HepG2 (cell line): ENCODE measurements around the gene SERINC5. TPM values are rescaled to one million over a fixed set of nuclear protein-coding genes. Genes with fewer than 3 reads are reported as not detected.
A peak's percentile ranks its signal among the peaks of the same experiment; 100 is the strongest.

ENCODE experiments used
- ATAC-seq: fragments of 200-7000 bp; cut with Tn5 transposase; 3 replicates; pipeline ENCODE4 v1.9.1; 2020; ENCODE audit warnings: mild to moderate bottlenecking, moderate library complexity
- BruUV-seq: library from RNA; stranded (reverse); fragments of 400-500 nt; replicated peaks from 2 replicates; lab custom pipeline; 2021; lab: Mats Ljungman, UMichigan
- CTCF ChIA-PET: fragments of 300-600 bp; formaldehyde crosslinking; extraction: SDS; loops from one replicate; lab custom pipeline; 2021; ENCODE audit warnings: low total read pairs, inconsistent platforms, low intra/inter-chr PET ratio; lab: Yijun Ruan, JAX
- POLR2A ChIA-PET: fragments of 350-600 bp; sonication (Branson Sonifier 250); formaldehyde crosslinking; loops from one replicate; lab custom pipeline; 2020; ENCODE audit warnings: antibody characterized with exemption, inconsistent platforms; lab: Yijun Ruan, JAX
- DNase-seq: peaks from one replicate; pipeline ENCODE4 v3.0.0-alpha.2; 2015; ENCODE audit warnings: low spot score
- FAIRE-seq: peaks from 3 replicates; lab custom pipeline; 2011; peaks lifted over from hg19 to GRCh38; lab: Jason Lieb, UNC
- H2AFZ ChIP-seq: one replicate; pipeline ENCODE4 v1.6.1; 2011; ENCODE audit warnings: low read length, inconsistent platforms
- H3K27ac ChIP-seq: fragments of 300-600 bp; 3 replicates; pipeline ENCODE4 v1.8.0; 2011; ENCODE audit warnings: mixed run types, mild to moderate bottlenecking, mixed read lengths, low read length, inconsistent platforms; ENCODE audit not compliant: insufficient read depth; ENCODE audit errors: extremely low read length
- H3K27me3 ChIP-seq, 2 experiments: fragments of 200-600 bp in 1 of 2; 2 replicates in 1 of 2; 3 replicates in 1 of 2; pipeline versions ENCODE4 v1.6.0 to v1.8.0; 2011; ENCODE audit warnings: low read length in 2 of 2, mild to moderate bottlenecking in 2 of 2, moderate library complexity in 2 of 2, inconsistent platforms in 1 of 2; ENCODE audit not compliant: insufficient read depth in 2 of 2, control insufficient read depth in 1 of 2
- H3K36me3 ChIP-seq, 2 experiments: fragments of 200-600 bp in 1 of 2; replicated peaks in 1 of 2; 2 replicates in 1 of 2; 3 replicates in 1 of 2; pipeline versions ENCODE4 v1.5.1 to v1.8.0; 2011; ENCODE audit warnings: low read length in 2 of 2, inconsistent platforms in 1 of 2; ENCODE audit not compliant: insufficient read depth in 2 of 2, control insufficient read depth in 1 of 2
- H3K4me1 ChIP-seq: 2 replicates; pipeline ENCODE4 v1.5.1; 2012; ENCODE audit warnings: low read length, inconsistent platforms; ENCODE audit not compliant: insufficient read depth
- H3K4me2 ChIP-seq: 2 replicates; pipeline ENCODE4 v1.6.0; 2011; ENCODE audit warnings: low read depth, low read length, inconsistent platforms
- H3K4me3 ChIP-seq, 3 experiments: fragments of 200-600 bp in 1 of 3; sonication (generic), shearing (Covaris generic) in 1 of 3; replicated peaks in 1 of 3; 2 replicates each; pipeline ENCODE4 v1.5.1; 2011 to 2016; ENCODE audit warnings: low read length in 3 of 3, inconsistent platforms in 2 of 3, low read depth in 2 of 3, mild to moderate bottlenecking in 2 of 3, control low read depth in 1 of 3, mixed read lengths in 1 of 3; ENCODE audit not compliant: insufficient read depth in 1 of 3
- H3K79me2 ChIP-seq: one replicate; pipeline ENCODE4 v1.6.1; 2011; ENCODE audit warnings: low read length, inconsistent platforms; ENCODE audit not compliant: insufficient read depth
- H3K9ac ChIP-seq: 2 replicates; pipeline ENCODE4 v1.6.0; 2011; ENCODE audit warnings: mild to moderate bottlenecking, low read depth, low read length, inconsistent platforms; ENCODE audit not compliant: insufficient read depth
- H3K9me3 ChIP-seq: 2 replicates; pipeline ENCODE4 v1.5.1; 2012; ENCODE audit warnings: mild to moderate bottlenecking, low read length
- H4K20me1 ChIP-seq: 2 replicates; pipeline ENCODE4 v1.6.0; 2011; ENCODE audit warnings: inconsistent platforms, mild to moderate bottlenecking, low read length, moderate library complexity; ENCODE audit not compliant: insufficient read depth
- ARNTL ChIP-seq: sonication (generic); formaldehyde crosslinking; IDR thresholded peaks from 2 replicates; pipeline ENCODE4 v1.4.0; 2020; ENCODE audit warnings: mild to moderate bottlenecking, missing genetic modification reagents
- ATRX ChIP-seq: sonication (generic); formaldehyde crosslinking; IDR thresholded peaks from 2 replicates; pipeline ENCODE4 v1.4.0; 2020; ENCODE audit warnings: missing genetic modification reagents, borderline replicate concordance
- CBX2 ChIP-seq, 2 experiments: fragments of 200-600 bp in 1 of 2; sonication (generic); formaldehyde crosslinking in 1 of 2; IDR thresholded peaks; 2 replicates each; pipeline versions ENCODE4 v1.7.0 to v1.8.1; 2018 to 2022; ENCODE audit warnings: low read depth in 2 of 2, low read length in 1 of 2, mild to moderate bottlenecking in 1 of 2, missing genetic modification reagents in 1 of 2
- HCFC1 ChIP-seq: fragments of 150-350 bp; IDR thresholded peaks from 2 replicates; pipeline ENCODE4 v1.6.1; 2014; ENCODE audit warnings: low read depth, low read length
- KDM2A ChIP-seq: sonication (generic); formaldehyde crosslinking; IDR thresholded peaks from 2 replicates; pipeline ENCODE4 v1.4.0; 2020; ENCODE audit warnings: low read depth, missing genetic modification reagents, borderline replicate concordance
- POLR2AphosphoS5 ChIP-seq: IDR thresholded peaks from 2 replicates; pipeline ENCODE4 v1.6.1; 2012; ENCODE audit warnings: low read depth, low read length
- SP1 ChIP-seq, 2 experiments: fragments of 450-650 bp in 1 of 2; sonication (generic) in 1 of 2; formaldehyde crosslinking in 1 of 2; IDR thresholded peaks; 2 replicates each; pipeline versions ENCODE4 v1.4.0 to v1.6.1; 2016 to 2020; ENCODE audit warnings: missing genetic modification reagents in 1 of 2
- ZKSCAN1 ChIP-seq: fragments of 150-350 bp; IDR thresholded peaks from 2 replicates; pipeline ENCODE4 v1.6.1; 2014; ENCODE audit warnings: low read length
- ZNF652 ChIP-seq: IDR thresholded peaks from 2 replicates; pipeline ENCODE4 v1.6.1; 2016; ENCODE audit warnings: low read depth, borderline replicate concordance
- ZNF777 ChIP-seq: sonication (generic); formaldehyde crosslinking; IDR thresholded peaks from 2 replicates; pipeline ENCODE4 v1.4.0; 2020; ENCODE audit warnings: missing genetic modification reagents
- ZSCAN9 ChIP-seq: IDR thresholded peaks from 2 replicates; pipeline ENCODE4 v1.6.1; 2016; ENCODE audit warnings: borderline replicate concordance
- WGBS: methylation state at CpG from one replicate; pipeline ENCODE4 v1.1.6; 2017; ENCODE audit warnings: low lambda C conversion rate; 5-methylcytosine and 5-hydroxymethylcytosine counted together
- in situ Hi-C: cut with HindIII; loops from 2 replicates; pipeline ENCODE4 v1.10.0; 2017; ENCODE audit warnings: low pct_unique_long_range_greater_than_20kb; ENCODE audit not compliant: extremely low pct_ligation_motif_present
- intact Hi-C: fragments of 100-400 bp; cut with micrococcal nuclease; formaldehyde crosslinking; loops from one replicate; pipeline ENCODE4 v1.10.0; 2022; ENCODE audit not compliant: unreplicated experiment
- polyA plus RNA-seq, 8 experiments: library from polyadenylated mRNA; depleted of rRNA in 3 of 8; stranded (reverse) in 7 of 8; unstranded in 1 of 8; fragments of >200 nt; fragmentation: Illumina TruSeq in 4 of 8; extraction: Trizol in 4 of 8; gene quantifications; 2 replicates each; pipeline versions ENCODE4 v1.2.1 to v1.2.3, GENCODE V29; 2011 to 2016; ENCODE audit warnings: low read depth in 4 of 8, missing spikeins in 1 of 8, mixed read lengths in 1 of 8; ENCODE audit not compliant: insufficient read depth in 1 of 8
- total RNA-seq, 5 experiments: library from RNA; depleted of rRNA; stranded (reverse); fragments of >200 nt; fragmentation: Illumina TruSeq; extraction: Trizol; gene quantifications; 2 replicates each; pipeline ENCODE4 v1.2.3, GENCODE V29; 2016; ENCODE audit warnings: low read depth in 1 of 5
- TF ChIP-seq, protein P1 (sequence below): sonication (generic); formaldehyde crosslinking; IDR thresholded peaks from 2 replicates; pipeline ENCODE4 v1.9.0; 2021; ENCODE audit warnings: missing genetic modification reagents, mild to moderate bottlenecking, borderline replicate concordance
- TF ChIP-seq, protein P2 (sequence below): sonication (generic); formaldehyde crosslinking; IDR thresholded peaks from 2 replicates; pipeline ENCODE4 v1.9.0; 2022; ENCODE audit warnings: missing genetic modification reagents, mild to moderate bottlenecking, borderline replicate concordance

SERINC5 gene
- total and polyA plus RNA-seq, 2 of the 13 experiments (the other 11 are each of a cell fraction or from before 2014, with no cell fraction given): 17.3 to 22.8 TPM

DNA sequence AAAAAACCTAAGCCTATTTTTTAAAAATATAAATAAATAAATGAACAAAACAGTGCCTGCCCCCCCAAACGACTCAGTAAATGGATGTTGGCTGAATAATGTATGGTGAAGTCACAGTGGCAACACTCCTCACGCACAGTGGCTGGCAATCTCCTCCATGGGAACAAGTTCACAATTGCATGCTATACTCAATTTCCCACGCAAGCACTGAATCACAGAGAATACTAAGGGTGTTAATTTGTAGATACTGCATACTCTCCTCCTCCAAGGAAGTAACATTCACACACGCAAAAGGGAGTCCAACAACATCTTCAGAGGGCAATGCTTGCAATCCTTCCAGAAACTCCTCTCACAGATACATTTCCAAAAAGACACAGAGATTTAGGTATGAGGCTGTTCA lies 47.5 kb downstream of the SERINC5 start (continued):
- no peak for TF ChIP-seq ATRX
- TF ChIP-seq, all 625 proteins: peak for 0

DNA sequence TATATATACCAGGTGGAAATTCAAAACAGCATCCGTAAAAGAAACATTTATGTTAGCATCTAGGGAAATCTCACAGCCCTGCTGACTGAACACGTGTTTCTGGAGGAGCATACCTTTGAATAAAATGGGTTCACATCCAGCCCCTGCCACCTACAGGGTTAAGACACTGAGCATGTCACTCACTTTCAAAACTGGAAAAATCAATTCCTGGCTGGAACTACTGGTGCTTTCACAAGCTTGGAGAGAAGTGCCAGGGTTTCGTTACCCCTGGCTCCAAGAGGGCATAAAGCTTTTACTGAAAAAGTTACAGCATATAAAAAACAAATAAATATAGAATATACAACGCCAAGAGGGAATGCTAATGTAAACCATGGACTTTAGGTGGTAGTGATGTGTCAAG lies 48.0 kb downstream of the SERINC5 start:
- BruUV-seq: no TSS peak
- Histone ChIP-seq H4K20me1 (no peaks in the 10 kb centered on the region), H3K36me3 (peaks cover 0 to under 1% of the 10 kb centered on the region in 2 experiments; a peak in 2 of 5 replicates), H3K4me1 (peaks cover 93% of the 10 kb centered on the region), H3K4me3 (no peak overlapping the region), H3K4me2 (no peak overlapping the region), H3K27ac (no peak overlapping the region), H3K9ac (no peak overlapping the region), H3K79me2 (peaks cover 65% of the 10 kb centered on the region), H3K27me3 (no peaks in the 10 kb centered on the region), H2AFZ (no peak overlapping the region), H3K9me3 (no peaks in the 10 kb centered on the region)
- ATAC-seq (no peak), DNase-seq (no peak), FAIRE-seq (no peak)
- ChIA-PET POLR2A (interaction anchor here (1.1 kb wide), 1 partner anchor 114 kb away, joined by 3 read pairs; no protein-coding TSS in a partner anchor), CTCF (no interaction called here)
- intact Hi-C loops (no loop called here), in situ Hi-C loops (no loop called here)
- TF ChIP-seq CBX2 (IDR thresholded peaks at IDR 0.05; ENCODE audit: low read depth, low read length) (no peak), CBX2 (CRISPR knock-in tag; IDR thresholded peaks at IDR 0.05; ENCODE audit: low read depth) (no peak), ZNF652 (CRISPR knock-in tag) (peak; percentile 23; the same call in 1 of the 2 replicates)
- 91% methylated on average over 4 of the region's 4 CpGs for WGBS

DNA sequence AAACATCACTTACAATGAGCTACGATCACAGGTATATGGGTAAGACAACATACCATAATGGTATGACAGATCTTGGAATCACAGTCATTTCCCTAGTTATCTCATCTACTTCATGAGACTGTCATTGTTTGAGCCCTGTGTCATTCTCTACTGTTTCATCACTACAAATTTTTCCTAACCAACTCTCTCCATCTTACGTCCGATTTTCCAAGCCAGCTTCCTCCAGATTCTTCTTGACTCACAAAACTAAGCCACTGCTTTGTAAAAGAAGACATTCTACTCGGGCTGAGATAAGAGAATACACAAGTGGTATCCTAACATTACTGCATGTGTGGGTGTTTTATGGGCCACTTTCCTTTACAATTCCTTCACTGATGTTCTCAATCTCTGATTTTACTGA lies 49.6 kb downstream of the SERINC5 start:
- ChIA-PET POLR2A (interaction anchor here (0.8 to 3.6 kb wide), 6 partner anchors 22 to 113 kb away, joined by 3 to 52 read pairs (median 6); partner anchors contain the start of gene SERINC5), CTCF (no interaction called here)
- in situ Hi-C loops: no loop called here
- Histone ChIP-seq H2AFZ (no peak overlapping the region), H3K36me3 (peaks cover 2 to 14% of the 10 kb centered on the region in 2 experiments), H3K4me2 (no peak overlapping the region), H3K9ac (0 out of 2 replicates have a peak overlapping the region, but pooled peaks have one; percentile 1), H3K27ac (peak overlapping the region; percentile 30), H3K9me3 (no peaks in the 10 kb centered on the region), H3K4me1 (peaks cover 78% of the 10 kb centered on the region), H3K4me3 (no peak overlapping the region), H3K27me3 (no peaks in the 10 kb centered on the region), H3K79me2 (peaks cover 56% of the 10 kb centered on the region), H4K20me1 (no peaks in the 10 kb centered on the region)
- TF ChIP-seq HCFC1 (no peak), ZSCAN9 (no peak), ZNF777 (CRISPR knock-in tag) (no peak), ZKSCAN1 (no peak), POLR2AphosphoS5 (no peak), ARNTL (no peak), KDM2A (CRISPR knock-in tag) (no peak), SP1 (IDR thresholded peaks at IDR 0.05) (no peak), SP1 (CRISPR knock-in tag; IDR thresholded peaks at IDR 0.05) (no peak)
- TF ChIP-seq, protein P1, sequence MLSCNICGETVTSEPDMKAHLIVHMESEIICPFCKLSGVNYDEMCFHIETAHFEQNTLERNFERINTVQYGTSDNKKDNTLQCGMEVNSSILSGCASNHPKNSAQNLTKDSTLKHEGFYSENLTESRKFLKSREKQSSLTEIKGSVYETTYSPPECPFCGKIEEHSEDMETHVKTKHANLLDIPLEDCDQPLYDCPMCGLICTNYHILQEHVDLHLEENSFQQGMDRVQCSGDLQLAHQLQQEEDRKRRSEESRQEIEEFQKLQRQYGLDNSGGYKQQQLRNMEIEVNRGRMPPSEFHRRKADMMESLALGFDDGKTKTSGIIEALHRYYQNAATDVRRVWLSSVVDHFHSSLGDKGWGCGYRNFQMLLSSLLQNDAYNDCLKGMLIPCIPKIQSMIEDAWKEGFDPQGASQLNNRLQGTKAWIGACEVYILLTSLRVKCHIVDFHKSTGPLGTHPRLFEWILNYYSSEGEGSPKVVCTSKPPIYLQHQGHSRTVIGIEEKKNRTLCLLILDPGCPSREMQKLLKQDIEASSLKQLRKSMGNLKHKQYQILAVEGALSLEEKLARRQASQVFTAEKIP (CRISPR knock-in tag): no peak
- TF ChIP-seq, protein P2, sequence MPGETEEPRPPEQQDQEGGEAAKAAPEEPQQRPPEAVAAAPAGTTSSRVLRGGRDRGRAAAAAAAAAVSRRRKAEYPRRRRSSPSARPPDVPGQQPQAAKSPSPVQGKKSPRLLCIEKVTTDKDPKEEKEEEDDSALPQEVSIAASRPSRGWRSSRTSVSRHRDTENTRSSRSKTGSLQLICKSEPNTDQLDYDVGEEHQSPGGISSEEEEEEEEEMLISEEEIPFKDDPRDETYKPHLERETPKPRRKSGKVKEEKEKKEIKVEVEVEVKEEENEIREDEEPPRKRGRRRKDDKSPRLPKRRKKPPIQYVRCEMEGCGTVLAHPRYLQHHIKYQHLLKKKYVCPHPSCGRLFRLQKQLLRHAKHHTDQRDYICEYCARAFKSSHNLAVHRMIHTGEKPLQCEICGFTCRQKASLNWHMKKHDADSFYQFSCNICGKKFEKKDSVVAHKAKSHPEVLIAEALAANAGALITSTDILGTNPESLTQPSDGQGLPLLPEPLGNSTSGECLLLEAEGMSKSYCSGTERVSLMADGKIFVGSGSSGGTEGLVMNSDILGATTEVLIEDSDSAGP (CRISPR knock-in tag): no peak
- DNase-seq (no peak), ATAC-seq (no peak), FAIRE-seq (no peak)
- 90% methylated on average over 4 of the region's 4 CpGs for WGBS
- no TSS peak for BruUV-seq
- intact Hi-C loops: no loop called here
